Activated T-cell treated with anti-CD3 and anti-CD28 coated beads for 48 hours (primary cell): ENCODE data around the gene PLA2G4F.

Experiments
- DNase-seq: peaks from one replicate; pipeline ENCODE4 v3.0.0-alpha.2; 2020; ENCODE audit warnings: low read depth

PLA2G4F gene

GRCh38 chr15:42156243-42156922 is at the start of gene PLA2G4F:
PLA2G4F (minus strand) TSS chr15:42156636; CDS start chr15:42156549, 87 bp downstream.
- DNase-seq, result no peak

- DNase-seq, result no peak
Observed at GRCh38 chr15:42203891-42204290, 47.5 kb upstream of the PLA2G4F start.

GRCh38 chr15:42202653-42203052 is 46.2 kb upstream of the PLA2G4F start:
- no peak for DNase-seq

GRCh38 chr15:42201801-42202200 is 45.4 kb upstream of the PLA2G4F start:
- no peak for DNase-seq

GRCh38 chr15:42199126-42199525 is 42.7 kb upstream of the PLA2G4F start:
- no peak for DNase-seq

GRCh38 chr15:42198516-42198915 is 42.1 kb upstream of the PLA2G4F start:
- DNase-seq, result no peak

GRCh38 chr15:42194513-42194912 is 38.1 kb upstream of the PLA2G4F start:
- no peak for DNase-seq

- no peak for DNase-seq
Observed at GRCh38 chr15:42193383-42193782, 36.9 kb upstream of the PLA2G4F start.

GRCh38 chr15:42191610-42192346 is 35.3 kb upstream of the PLA2G4F start:
- DNase-seq, result no peak

GRCh38 chr15:42190370-42190769 is 33.9 kb upstream of the PLA2G4F start:
- DNase-seq, result no peak

- DNase-seq, result no peak
Observed at GRCh38 chr15:42185801-42186200, 29.4 kb upstream of the PLA2G4F start.

GRCh38 chr15:42184736-42185135 is 28.3 kb upstream of the PLA2G4F start:
- no peak for DNase-seq

- DNase-seq, result no peak
Observed at GRCh38 chr15:42184296-42184695, 27.9 kb upstream of the PLA2G4F start.

- no peak for DNase-seq
Observed at GRCh38 chr15:42182961-42183360, 26.5 kb upstream of the PLA2G4F start.

GRCh38 chr15:42182328-42182886 is 26.0 kb upstream of the PLA2G4F start:
- DNase-seq, result no peak

GRCh38 chr15:42178056-42178455 is 21.6 kb upstream of the PLA2G4F start:
- no peak for DNase-seq

GRCh38 chr15:42175671-42176070 is 19.2 kb upstream of the PLA2G4F start:
- no peak for DNase-seq

- DNase-seq, result no peak
Observed at GRCh38 chr15:42172475-42172874, 16.0 kb upstream of the PLA2G4F start.

- DNase-seq, result no peak
Observed at GRCh38 chr15:42171795-42172194, 15.4 kb upstream of the PLA2G4F start.

- no peak for DNase-seq
Observed at GRCh38 chr15:42171122-42171521, 14.7 kb upstream of the PLA2G4F start.

GRCh38 chr15:42166225-42166940 is 9.9 kb upstream of the PLA2G4F start:
- DNase-seq, result no peak

- DNase-seq, result no peak
Observed at GRCh38 chr15:42165106-42165505, 8.7 kb upstream of the PLA2G4F start.
